Measurements from ENCODE around the gene RIN2.

Gene RIN2

GRCh38 chr20:19777981-19778380 lies 19.9 kb downstream of the RIN2 start:
- no peak for DNase-seq (ENCODE audit: low read depth)
- no peak for TF ChIP-seq CTCF (IDR thresholded peaks at IDR 0.05; ENCODE audit: low read length, missing control alignments)
- H3K4me3 ChIP-seq (replicated peaks; ENCODE audit: low read depth, low read length) = no peak overlapping the region

GRCh38 chr20:19778404-19778803 lies 20.3 kb downstream of the RIN2 start:
- no peak for DNase-seq (ENCODE audit: low read depth)
- TF ChIP-seq CTCF (IDR thresholded peaks at IDR 0.05; ENCODE audit: low read length, missing control alignments) = no peak
- H3K4me3 ChIP-seq (replicated peaks; ENCODE audit: low read depth, low read length) = no peak overlapping the region

- no peak overlapping the region for H3K4me3 ChIP-seq (replicated peaks; ENCODE audit: low read depth, low read length)
- no peak for DNase-seq (ENCODE audit: low read depth)
- no peak for TF ChIP-seq CTCF (IDR thresholded peaks at IDR 0.05; ENCODE audit: low read length, missing control alignments)
Measured at GRCh38 chr20:19779634-19780033, 21.6 kb downstream of the RIN2 start.

DNA sequence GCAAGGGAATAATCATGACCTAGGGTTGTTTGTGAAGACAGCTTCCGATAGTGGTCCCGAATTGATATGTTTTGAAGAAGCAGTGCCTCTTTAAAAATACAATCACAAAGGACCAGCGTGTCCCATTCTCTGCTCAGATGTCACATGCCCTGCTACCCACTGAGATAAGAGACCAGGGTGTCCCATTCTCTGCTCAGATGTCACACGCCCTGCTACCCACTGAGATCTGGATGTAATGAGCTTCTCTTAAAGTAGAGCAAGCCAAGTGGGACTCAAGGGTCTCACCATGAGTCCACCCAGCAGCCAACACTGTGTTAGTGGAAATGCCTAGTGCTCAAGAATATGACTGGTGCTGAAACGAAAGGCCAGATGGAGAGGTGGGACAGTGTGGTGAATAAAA lies 22.2 kb downstream of the RIN2 start:
- DNase-seq (ENCODE audit: low read depth) = no peak
- no peak for TF ChIP-seq CTCF (IDR thresholded peaks at IDR 0.05; ENCODE audit: low read length, missing control alignments)
- H3K4me3 ChIP-seq (replicated peaks; ENCODE audit: low read depth, low read length) = no peak overlapping the region

GRCh38 chr20:19781235-19781634 lies 23.2 kb downstream of the RIN2 start:
- no peak for DNase-seq (ENCODE audit: low read depth)
- no peak for TF ChIP-seq CTCF (IDR thresholded peaks at IDR 0.05; ENCODE audit: low read length, missing control alignments)
- H3K4me3 ChIP-seq (replicated peaks; ENCODE audit: low read depth, low read length) = no peak overlapping the region

GRCh38 chr20:19782669-19783068 lies 24.6 kb downstream of the RIN2 start:
- DNase-seq (ENCODE audit: low read depth) = no peak
- no peak overlapping the region for H3K4me3 ChIP-seq (replicated peaks; ENCODE audit: low read depth, low read length)
- no peak for TF ChIP-seq CTCF (IDR thresholded peaks at IDR 0.05; ENCODE audit: low read length, missing control alignments)

DNA sequence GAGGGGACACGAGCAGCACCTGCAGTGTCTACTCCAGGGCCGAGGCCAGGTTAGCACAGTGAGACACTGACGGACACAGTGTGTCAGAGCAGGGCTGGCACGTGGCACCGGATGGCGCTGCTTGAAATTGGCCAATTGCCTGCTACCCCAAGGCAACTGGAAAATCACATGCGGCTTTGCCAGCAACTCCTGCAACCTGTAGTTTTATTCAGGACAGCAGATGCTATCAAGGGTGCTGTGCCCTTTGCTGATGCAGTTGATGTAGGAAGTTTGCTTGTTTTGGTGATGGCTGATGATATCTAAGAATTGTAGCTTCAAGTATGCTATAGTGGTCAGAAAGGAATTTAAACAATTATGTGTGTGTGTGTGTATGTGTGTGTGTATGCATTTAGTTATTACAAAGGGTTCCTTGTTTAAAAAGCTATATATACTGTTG lies 25.9 kb downstream of the RIN2 start:
- H3K4me3 ChIP-seq (replicated peaks; ENCODE audit: low read depth, low read length) = no peak overlapping the region
- peak; percentile 50 for DNase-seq (ENCODE audit: low read depth)
- TF ChIP-seq CTCF (IDR thresholded peaks at IDR 0.05; ENCODE audit: low read length, missing control alignments) = no peak
